Lower lobe of right lung (tissue), 2 donors: ENCODE results near the gene CD101. TPM values are rescaled to one million over a fixed set of nuclear protein-coding genes. Genes with fewer than 3 reads are reported as not detected.

ENCODE experiments used
- ATAC-seq, 2 donors: fragments of 200-7000 bp; cut with Tn5 transposase; one replicate each; pipeline ENCODE4 v1.9.1; 2020 to 2022; ENCODE audit warnings: mild to moderate bottlenecking in 2 of 2, moderate library complexity in 2 of 2
- DNase-seq: peaks from one replicate; pipeline ENCODE4 v3.0.0-alpha.2; 2020
- H3K27ac ChIP-seq: fragments of 200-600 bp; one replicate; pipeline ENCODE4 v1.8.0; 2022
- H3K27me3 ChIP-seq: fragments of 200-600 bp; one replicate; pipeline ENCODE4 v1.8.0; 2022; ENCODE audit warnings: low read depth
- H3K36me3 ChIP-seq: fragments of 200-600 bp; one replicate; pipeline ENCODE4 v1.8.0; 2022; ENCODE audit warnings: mild to moderate bottlenecking
- H3K4me1 ChIP-seq: fragments of 200-600 bp; one replicate; pipeline ENCODE4 v1.8.0; 2022
- H3K4me3 ChIP-seq: fragments of 200-600 bp; one replicate; pipeline ENCODE4 v1.8.0; 2022; ENCODE audit warnings: mild to moderate bottlenecking
- H3K9me3 ChIP-seq: fragments of 200-600 bp; one replicate; pipeline ENCODE4 v1.8.0; 2022
- intact Hi-C: fragments of 100-400 bp; cut with DNase I; formaldehyde crosslinking; loops from one replicate; pipeline ENCODE4 v1.11.0; 2022
- long read RNA-seq: library from polyadenylated mRNA; unstranded; transcript quantifications from one replicate; pipeline ENCODE4 v2.0.0, GENCODE V29; 2021
- total RNA-seq: library from RNA; stranded (reverse); fragmentation: NEBNext Ultra II Directional; extraction: Animal tissue kit (Norgen Biotek cat#: 25700); gene quantifications from one replicate; pipeline ENCODE4 v1.2.1, GENCODE V29; 2021
- TF ChIP-seq, protein P1 (sequence below): fragments of 200-600 bp; IDR thresholded peaks from one replicate; pipeline ENCODE4 v1.8.0; 2022; ENCODE audit warnings: antibody characterized with exemption, mild to moderate bottlenecking
- donor health status: DM: no; HTN: yes; CAD: no; lungs with severe emphysema.

The CD101 gene, protein sequence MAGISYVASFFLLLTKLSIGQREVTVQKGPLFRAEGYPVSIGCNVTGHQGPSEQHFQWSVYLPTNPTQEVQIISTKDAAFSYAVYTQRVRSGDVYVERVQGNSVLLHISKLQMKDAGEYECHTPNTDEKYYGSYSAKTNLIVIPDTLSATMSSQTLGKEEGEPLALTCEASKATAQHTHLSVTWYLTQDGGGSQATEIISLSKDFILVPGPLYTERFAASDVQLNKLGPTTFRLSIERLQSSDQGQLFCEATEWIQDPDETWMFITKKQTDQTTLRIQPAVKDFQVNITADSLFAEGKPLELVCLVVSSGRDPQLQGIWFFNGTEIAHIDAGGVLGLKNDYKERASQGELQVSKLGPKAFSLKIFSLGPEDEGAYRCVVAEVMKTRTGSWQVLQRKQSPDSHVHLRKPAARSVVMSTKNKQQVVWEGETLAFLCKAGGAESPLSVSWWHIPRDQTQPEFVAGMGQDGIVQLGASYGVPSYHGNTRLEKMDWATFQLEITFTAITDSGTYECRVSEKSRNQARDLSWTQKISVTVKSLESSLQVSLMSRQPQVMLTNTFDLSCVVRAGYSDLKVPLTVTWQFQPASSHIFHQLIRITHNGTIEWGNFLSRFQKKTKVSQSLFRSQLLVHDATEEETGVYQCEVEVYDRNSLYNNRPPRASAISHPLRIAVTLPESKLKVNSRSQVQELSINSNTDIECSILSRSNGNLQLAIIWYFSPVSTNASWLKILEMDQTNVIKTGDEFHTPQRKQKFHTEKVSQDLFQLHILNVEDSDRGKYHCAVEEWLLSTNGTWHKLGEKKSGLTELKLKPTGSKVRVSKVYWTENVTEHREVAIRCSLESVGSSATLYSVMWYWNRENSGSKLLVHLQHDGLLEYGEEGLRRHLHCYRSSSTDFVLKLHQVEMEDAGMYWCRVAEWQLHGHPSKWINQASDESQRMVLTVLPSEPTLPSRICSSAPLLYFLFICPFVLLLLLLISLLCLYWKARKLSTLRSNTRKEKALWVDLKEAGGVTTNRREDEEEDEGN
- total RNA-seq = 105 TPM
- long read RNA-seq, transcript CD101-201 (9 exons, 3,283 nt) = major isoform, 6 of 69 reads
- long read RNA-seq, partial matches to known transcripts = 17 of 69 reads
- long read RNA-seq, other reads (novel, unspliced or antisense) = 43 of 69 reads

DNA sequence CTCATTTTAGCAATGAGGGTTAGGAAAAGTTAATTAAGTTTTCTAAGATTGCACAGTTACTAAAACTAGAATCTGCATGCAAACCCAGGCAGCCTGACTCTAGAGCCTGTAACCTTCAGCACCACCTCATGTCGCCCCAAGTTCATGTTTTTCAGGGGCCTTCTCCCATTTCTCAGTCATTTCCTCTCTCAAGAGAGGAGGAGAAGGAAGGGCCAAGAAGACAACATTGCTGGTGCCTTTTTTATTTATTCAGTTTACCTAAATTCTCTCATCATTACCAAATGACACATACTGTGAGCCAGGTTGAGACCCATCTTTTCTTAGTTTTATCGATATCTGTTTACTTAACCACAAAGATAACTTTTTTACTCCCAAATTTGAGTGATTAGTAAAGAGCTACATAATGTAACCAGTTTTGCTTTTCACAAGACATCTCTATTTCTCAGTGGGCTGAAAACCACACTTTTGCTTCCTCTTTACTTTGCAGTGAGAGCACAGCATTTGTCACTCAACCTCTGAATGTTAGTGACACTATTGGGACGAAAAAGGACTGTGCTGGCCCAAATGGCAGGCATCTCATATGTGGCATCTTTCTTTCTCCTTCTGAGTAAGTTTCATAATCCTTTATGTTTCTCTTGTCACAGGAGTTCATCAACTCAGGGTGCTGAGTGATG is at the start of gene CD101:
Gene CD101 (plus strand): TSS at position 507 of the 674 bp plus-strand sequence. CDS start 58 bp downstream, at position 565.
- ATAC-seq = peak; percentile 68 to 71
- intact Hi-C loops = no loop called here
- Histone ChIP-seq H3K4me3 (peak within 1 kb of the TSS; percentile 22), H3K4me1 (no peaks in the 10 kb centered on the region), H3K9me3 (no peaks in the 10 kb centered on the region), H3K27ac (peak within 1 kb of the TSS; percentile 32), H3K27me3 (no peaks in the 10 kb centered on the region), H3K36me3 (no peaks in the 10 kb centered on the region)
- DNase-seq = no peak
- TF ChIP-seq, protein P1, sequence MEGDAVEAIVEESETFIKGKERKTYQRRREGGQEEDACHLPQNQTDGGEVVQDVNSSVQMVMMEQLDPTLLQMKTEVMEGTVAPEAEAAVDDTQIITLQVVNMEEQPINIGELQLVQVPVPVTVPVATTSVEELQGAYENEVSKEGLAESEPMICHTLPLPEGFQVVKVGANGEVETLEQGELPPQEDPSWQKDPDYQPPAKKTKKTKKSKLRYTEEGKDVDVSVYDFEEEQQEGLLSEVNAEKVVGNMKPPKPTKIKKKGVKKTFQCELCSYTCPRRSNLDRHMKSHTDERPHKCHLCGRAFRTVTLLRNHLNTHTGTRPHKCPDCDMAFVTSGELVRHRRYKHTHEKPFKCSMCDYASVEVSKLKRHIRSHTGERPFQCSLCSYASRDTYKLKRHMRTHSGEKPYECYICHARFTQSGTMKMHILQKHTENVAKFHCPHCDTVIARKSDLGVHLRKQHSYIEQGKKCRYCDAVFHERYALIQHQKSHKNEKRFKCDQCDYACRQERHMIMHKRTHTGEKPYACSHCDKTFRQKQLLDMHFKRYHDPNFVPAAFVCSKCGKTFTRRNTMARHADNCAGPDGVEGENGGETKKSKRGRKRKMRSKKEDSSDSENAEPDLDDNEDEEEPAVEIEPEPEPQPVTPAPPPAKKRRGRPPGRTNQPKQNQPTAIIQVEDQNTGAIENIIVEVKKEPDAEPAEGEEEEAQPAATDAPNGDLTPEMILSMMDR = no peak

DNA sequence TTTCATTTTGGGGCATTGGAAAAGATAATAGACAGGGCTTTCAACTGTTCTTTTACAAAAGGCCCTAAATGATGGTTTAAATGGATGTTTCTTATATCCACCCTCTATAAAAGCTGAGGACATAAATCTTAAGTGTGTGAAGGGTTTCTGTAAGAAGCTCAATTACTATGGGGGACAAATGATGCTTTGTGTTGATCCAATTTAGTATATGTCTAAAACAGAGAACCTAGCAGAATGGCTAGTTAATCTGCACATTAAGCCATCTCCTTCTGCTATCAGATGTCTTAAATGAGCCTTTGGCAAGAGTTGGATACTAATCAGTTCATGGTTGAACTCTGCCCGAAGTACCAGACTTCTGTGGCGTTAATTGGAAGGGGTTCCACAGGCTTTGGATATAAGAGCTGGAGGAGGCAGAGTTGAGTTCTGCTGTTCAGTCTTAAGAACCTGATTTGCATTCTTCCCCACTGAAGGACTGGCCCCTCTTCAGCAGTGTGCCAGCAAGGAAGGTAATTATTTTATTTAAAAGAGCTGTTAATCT is 48.8 kb upstream of the CD101 start:
- intact Hi-C loops = no loop called here

DNA sequence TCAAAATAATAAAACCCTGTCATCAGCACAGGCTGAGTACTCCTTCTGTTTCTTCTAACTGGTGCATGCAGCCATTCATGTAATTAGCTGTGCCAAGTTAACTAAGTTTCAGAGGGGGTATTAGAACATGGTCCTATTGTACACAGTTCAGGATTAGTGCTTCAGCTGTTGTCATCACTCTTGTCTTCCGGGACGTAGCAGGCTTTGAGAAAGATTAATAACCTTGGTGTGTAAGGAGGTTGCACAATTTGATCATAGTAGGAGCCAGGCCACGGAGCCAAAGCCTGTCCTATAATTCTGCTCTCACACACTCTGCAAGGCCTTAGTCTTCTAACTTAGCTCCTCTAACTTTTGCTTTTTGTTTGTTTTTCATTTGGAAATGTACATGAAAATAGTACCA is 47.1 kb upstream of the CD101 start:
- Histone ChIP-seq H3K36me3 (no peaks in the 10 kb centered on the region), H3K4me1 (peaks cover 8% of the 10 kb centered on the region), H3K4me3 (no peak overlapping the region), H3K9me3 (no peaks in the 10 kb centered on the region), H3K27me3 (no peaks in the 10 kb centered on the region), H3K27ac (no peak overlapping the region)
- intact Hi-C loops = no loop called here
- DNase-seq (no peak), ATAC-seq (no peak)
- TF ChIP-seq, protein P1 = no peak

More for the DNA sequence above, 48.8 kb upstream of the CD101 start:
- Histone ChIP-seq H3K27ac (no peak overlapping the region), H3K9me3 (no peaks in the 10 kb centered on the region), H3K4me3 (no peak overlapping the region), H3K4me1 (peaks cover 8% of the 10 kb centered on the region), H3K36me3 (no peaks in the 10 kb centered on the region), H3K27me3 (no peaks in the 10 kb centered on the region)
- TF ChIP-seq, protein P1 = no peak
- no peak for DNase-seq
- no peak for ATAC-seq

DNA sequence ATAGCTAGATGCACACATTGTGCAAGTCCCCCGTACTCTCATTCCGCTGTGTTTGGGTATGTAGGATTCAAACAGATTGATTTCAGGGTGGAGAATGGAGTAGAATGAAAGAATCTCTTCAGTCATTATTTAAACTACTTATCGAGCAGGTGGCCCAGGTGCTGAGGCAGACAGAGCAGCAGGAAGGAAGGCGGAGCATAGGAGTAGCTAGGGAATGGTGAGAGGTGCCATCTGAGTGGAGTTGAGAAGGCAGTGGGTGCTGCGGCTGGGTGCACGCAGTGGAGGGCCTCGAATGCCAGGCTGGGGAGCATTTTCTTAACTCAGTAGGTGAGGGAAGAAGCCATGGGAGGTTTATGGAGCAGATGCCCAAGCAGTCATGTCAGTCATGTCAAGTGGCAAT is 45.2 kb upstream of the CD101 start:
- peaks cover under 1% of the 10 kb centered on the region for H3K4me1 ChIP-seq
- no peak for DNase-seq
- no peak overlapping the region for H3K27ac ChIP-seq
- H3K27me3 ChIP-seq = no peaks in the 10 kb centered on the region
- TF ChIP-seq, protein P1 = no peak
- ATAC-seq = peak in 1 of 2 donors; percentile 54
- H3K4me3 ChIP-seq = no peak overlapping the region
- no peaks in the 10 kb centered on the region for H3K9me3 ChIP-seq
- intact Hi-C loops = no loop called here
- peaks cover 4% of the 10 kb centered on the region for H3K36me3 ChIP-seq
